ENCODE results near the gene TBPL1. TPM values are rescaled to one million over a fixed set of nuclear protein-coding genes. Genes with fewer than 3 reads are reported as not detected.

Gene TBPL1
- total RNA-seq, 1 experiment from 2014 or later = 40.9 TPM

- ChIA-PET CTCF (interaction anchor here (0.9 to 3.9 kb wide), 2 partner anchors 10 to 76 kb away, joined by 3 to 16 read pairs; no protein-coding TSS in a partner anchor), POLR2A (no interaction called here)
- intact Hi-C loops (cut with micrococcal nuclease) = no loop called here
- Mint-ChIP-seq H3K27ac (ENCODE audit: low read depth, unreplicated experiment) (no peak overlapping the region), H3K4me3 (ENCODE audit: unreplicated experiment) (no peak overlapping the region), H3K27me3 (ENCODE audit: insufficient read depth, unreplicated experiment) (no peaks in the 10 kb centered on the region), H3K36me3 (ENCODE audit: insufficient read depth, unreplicated experiment) (no peaks in the 10 kb centered on the region), H3K4me1 (ENCODE audit: insufficient read depth, unreplicated experiment) (peaks cover 4% of the 10 kb centered on the region), H3K9me3 (ENCODE audit: unreplicated experiment) (peaks cover 7% of the 10 kb centered on the region)
- BruUV-seq (replicated peaks) = no TSS peak
- no peak for TF ChIP-seq CTCF (IDR thresholded peaks at IDR 0.05; ENCODE audit: unreplicated experiment)
- DNase-seq (ENCODE audit: unreplicated experiment) = no peak
Measured at GRCh38 chr6:134020968-134021367, 67.9 kb downstream of the TBPL1 start.

DNA sequence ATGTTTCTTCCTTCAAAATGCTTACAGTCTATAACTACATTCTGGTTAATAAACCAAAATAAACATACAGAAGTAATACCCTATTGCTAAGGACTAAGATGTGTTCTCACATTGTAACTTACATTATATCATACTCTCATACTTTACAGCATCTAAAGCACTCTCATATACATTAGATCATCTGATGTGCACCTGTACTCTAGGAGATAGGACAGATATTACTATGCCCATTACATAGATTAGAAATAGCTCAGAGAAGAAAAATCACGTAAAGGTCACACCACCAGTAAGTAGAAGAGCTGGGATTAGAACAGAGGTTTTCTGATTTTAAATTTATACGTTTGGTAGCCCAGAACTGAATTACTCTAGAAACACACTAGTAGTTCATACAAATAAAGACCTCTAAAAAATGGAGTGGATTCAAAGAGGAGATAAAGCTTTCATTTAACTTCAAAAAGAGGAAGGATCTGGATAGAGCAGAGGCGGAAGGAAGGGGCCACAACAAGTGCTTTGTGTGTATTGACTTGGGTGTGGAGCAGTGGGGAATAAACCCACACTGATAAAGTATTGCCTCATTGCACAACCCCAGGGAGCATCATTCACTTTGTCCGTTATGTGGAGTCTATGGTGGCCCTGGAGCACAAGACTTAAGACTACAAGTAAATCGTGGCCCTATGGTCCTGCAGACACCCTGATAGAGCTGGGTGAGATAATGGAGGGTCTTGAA is 68.5 kb downstream of the TBPL1 start:
- H3K4me3 Mint-ChIP-seq (ENCODE audit: unreplicated experiment) = no peak overlapping the region
- no TSS peak for BruUV-seq (replicated peaks)
- CTCF ChIA-PET = interaction anchor here (0.6 to 3.9 kb wide), 5 partner anchors 11 to 77 kb away, joined by 3 to 16 read pairs (median 3); no protein-coding TSS in a partner anchor

GRCh38 chr6:134022650-134023049 is 69.6 kb downstream of the TBPL1 start:
- DNase-seq (ENCODE audit: unreplicated experiment) = no peak
- Mint-ChIP-seq H3K27me3 (ENCODE audit: insufficient read depth, unreplicated experiment) (no peaks in the 10 kb centered on the region), H3K27ac (ENCODE audit: low read depth, unreplicated experiment) (no peak overlapping the region), H3K36me3 (ENCODE audit: insufficient read depth, unreplicated experiment) (no peaks in the 10 kb centered on the region), H3K9me3 (ENCODE audit: unreplicated experiment) (peaks cover 7% of the 10 kb centered on the region), H3K4me1 (ENCODE audit: insufficient read depth, unreplicated experiment) (peaks cover 4% of the 10 kb centered on the region), H3K4me3 (ENCODE audit: unreplicated experiment) (no peak overlapping the region)
- no TSS peak for BruUV-seq (replicated peaks)
- no peak for TF ChIP-seq CTCF (IDR thresholded peaks at IDR 0.05; ENCODE audit: unreplicated experiment)
- intact Hi-C loops (cut with micrococcal nuclease) = no loop called here
- ChIA-PET CTCF (interaction anchor here (0.5 to 3.9 kb wide), 6 partner anchors 9 to 344 kb away, joined by 3 to 16 read pairs (median 3); no protein-coding TSS in a partner anchor), POLR2A (interaction anchor here (0.5 to 2.3 kb wide), 2 partner anchors 23 to 31 kb away, joined by 4 to 9 read pairs; no protein-coding TSS in a partner anchor)

More for the DNA sequence above, 68.5 kb downstream of the TBPL1 start:
- Mint-ChIP-seq H3K27me3 (ENCODE audit: insufficient read depth, unreplicated experiment) (no peaks in the 10 kb centered on the region), H3K27ac (ENCODE audit: low read depth, unreplicated experiment) (no peak overlapping the region), H3K4me1 (ENCODE audit: insufficient read depth, unreplicated experiment) (peaks cover 4% of the 10 kb centered on the region), H3K36me3 (ENCODE audit: insufficient read depth, unreplicated experiment) (no peaks in the 10 kb centered on the region), H3K9me3 (ENCODE audit: unreplicated experiment) (peaks cover 7% of the 10 kb centered on the region)
- POLR2A ChIA-PET = interaction anchor here (2.3 kb wide), 1 partner anchor 30 kb away, joined by 9 read pairs; no protein-coding TSS in a partner anchor
- TF ChIP-seq CTCF (IDR thresholded peaks at IDR 0.05; ENCODE audit: unreplicated experiment) = no peak
- intact Hi-C loops (cut with micrococcal nuclease) = no loop called here
- DNase-seq (ENCODE audit: unreplicated experiment) = no peak

GRCh38 chr6:134026597-134026996 is 73.6 kb downstream of the TBPL1 start:
- POLR2A ChIA-PET = interaction anchor here (1.5 kb wide), 1 partner anchor 23 kb away, joined by 5 read pairs; no protein-coding TSS in a partner anchor

More at GRCh38 chr6:134026597-134026996, 73.6 kb downstream of the TBPL1 start:
- TF ChIP-seq CTCF (IDR thresholded peaks at IDR 0.05; ENCODE audit: unreplicated experiment) = no peak
- peak; percentile 38 for DNase-seq (ENCODE audit: unreplicated experiment)
- Mint-ChIP-seq H3K4me3 (ENCODE audit: unreplicated experiment) (no peak overlapping the region), H3K4me1 (ENCODE audit: insufficient read depth, unreplicated experiment) (peaks cover 12% of the 10 kb centered on the region), H3K36me3 (ENCODE audit: insufficient read depth, unreplicated experiment) (no peaks in the 10 kb centered on the region), H3K9me3 (ENCODE audit: unreplicated experiment) (no peaks in the 10 kb centered on the region), H3K27me3 (ENCODE audit: insufficient read depth, unreplicated experiment) (no peaks in the 10 kb centered on the region), H3K27ac (ENCODE audit: low read depth, unreplicated experiment) (no peak overlapping the region)
- CTCF ChIA-PET = interaction anchor here (0.6 to 0.8 kb wide), 2 partner anchors 16 to 45 kb away, joined by 3 read pairs; no protein-coding TSS in a partner anchor
- BruUV-seq (replicated peaks) = no TSS peak
- intact Hi-C loops (cut with micrococcal nuclease) = no loop called here

Measured in MCF 10A (cell line).